ENCODE measurements around the gene RNF40.
A peak's percentile ranks its signal among the peaks of the same experiment; 100 is the strongest.
"Not testable (repeated sequence)": the region's sequence is repeated elsewhere in the genome, so short reads cannot be mapped to it uniquely, and the experiment has no call there.

RNF40 gene

DNA sequence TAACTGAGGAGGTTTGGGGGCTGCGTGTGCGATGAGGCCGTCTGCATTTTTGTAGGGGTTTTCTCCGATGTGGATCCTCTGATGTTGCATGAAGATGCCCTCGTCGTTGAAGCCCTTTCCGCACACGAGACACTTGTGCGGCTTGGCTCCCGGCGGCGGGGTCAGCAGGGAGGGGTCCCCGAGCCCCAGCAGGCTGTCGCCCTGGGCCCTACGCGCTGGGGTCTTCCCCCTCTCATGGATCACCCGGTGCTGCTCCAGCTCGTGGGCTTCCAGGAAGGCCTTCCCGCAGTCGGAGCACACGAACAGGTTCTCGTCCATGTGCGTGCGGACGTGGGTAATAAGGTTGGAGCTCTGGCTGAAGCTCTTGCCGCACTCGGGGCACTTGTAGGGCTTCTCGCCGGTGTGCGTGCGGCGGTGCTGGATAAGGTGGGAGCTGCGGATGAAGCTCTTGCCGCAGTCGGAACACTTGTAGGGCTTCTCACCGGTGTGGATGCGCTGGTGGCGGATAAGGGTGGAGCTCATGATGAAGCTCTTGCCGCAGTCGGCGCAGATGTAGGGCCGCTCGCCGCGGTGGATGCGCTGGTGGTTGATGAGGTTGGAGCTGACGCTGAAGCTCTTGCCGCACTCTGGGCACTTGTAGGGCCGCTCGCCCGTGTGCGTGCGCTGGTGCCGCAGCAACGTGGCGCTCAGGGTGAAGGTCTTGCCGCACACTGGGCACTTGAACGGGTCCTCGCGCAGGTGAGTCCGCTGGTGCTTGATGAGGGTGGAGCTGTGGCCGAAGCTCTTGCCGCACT, 20.6 kb downstream of the RNF40 start:
- no peak for DNase-seq (ENCODE audit: low read depth in 2 of 2)

DNA sequence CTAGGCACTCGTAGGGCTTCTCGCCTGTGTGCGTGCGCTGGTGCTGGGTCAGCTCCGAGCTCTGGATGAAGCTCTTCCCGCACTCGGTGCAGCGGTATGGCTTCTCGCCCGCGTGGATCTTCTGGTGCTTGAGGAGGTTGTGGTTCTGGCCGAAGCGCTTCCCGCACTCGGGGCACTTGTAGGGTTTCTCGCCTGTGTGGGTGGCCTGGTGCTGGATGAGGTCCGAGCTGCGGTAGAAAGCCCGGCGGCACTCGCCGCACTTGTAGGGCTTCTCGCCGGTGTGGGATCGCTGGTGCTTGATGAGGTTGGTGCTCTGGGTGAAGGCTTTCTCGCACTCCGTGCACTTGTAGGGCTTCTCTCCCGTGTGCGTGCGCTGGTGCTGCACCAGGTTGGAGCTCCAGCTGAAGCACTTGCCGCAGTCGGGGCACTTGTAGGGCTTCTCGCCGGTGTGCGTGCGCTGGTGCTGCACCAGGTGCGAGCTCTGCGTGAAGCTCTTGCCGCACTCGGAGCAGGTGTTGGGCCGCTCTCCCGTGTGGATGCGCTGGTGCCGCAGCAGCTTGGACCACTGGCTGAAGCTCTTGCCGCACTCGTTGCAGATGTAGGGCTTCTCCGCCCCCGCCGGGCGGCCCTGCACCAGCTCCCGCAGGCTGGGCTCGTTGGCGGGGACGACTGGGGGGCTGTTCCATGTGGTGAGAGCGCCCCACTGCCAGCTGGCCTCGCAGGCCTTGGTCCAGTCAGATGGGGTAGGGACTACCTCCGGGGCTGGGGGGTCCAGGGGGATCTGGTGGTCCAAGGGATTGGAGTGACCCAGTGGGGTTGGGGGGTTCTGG, 21.4 kb downstream of the RNF40 start:
- DNase-seq (ENCODE audit: low read depth in 2 of 2), result no peak

DNA sequence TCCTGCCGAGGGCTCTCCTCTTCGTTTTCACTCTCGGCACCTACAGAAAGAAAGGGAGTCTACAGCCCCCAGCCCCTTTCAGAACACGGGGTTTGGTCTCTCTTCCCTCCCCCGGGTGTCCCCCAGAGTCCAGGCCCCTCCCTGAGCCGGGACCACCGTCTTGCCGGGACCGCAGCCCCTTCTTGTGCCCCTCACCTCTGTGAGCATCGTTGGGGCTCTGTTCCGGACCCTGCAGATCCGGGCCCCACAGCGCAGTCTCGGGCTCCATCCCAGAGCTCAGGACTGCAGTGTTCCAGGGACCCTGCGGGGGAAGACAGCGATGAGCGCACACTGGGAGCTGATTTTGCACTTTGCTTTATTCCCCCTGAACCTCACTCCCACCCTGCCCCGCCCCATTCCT, 22.1 kb downstream of the RNF40 start:
- DNase-seq (ENCODE audit: low read depth in 2 of 2), result no peak

DNA sequence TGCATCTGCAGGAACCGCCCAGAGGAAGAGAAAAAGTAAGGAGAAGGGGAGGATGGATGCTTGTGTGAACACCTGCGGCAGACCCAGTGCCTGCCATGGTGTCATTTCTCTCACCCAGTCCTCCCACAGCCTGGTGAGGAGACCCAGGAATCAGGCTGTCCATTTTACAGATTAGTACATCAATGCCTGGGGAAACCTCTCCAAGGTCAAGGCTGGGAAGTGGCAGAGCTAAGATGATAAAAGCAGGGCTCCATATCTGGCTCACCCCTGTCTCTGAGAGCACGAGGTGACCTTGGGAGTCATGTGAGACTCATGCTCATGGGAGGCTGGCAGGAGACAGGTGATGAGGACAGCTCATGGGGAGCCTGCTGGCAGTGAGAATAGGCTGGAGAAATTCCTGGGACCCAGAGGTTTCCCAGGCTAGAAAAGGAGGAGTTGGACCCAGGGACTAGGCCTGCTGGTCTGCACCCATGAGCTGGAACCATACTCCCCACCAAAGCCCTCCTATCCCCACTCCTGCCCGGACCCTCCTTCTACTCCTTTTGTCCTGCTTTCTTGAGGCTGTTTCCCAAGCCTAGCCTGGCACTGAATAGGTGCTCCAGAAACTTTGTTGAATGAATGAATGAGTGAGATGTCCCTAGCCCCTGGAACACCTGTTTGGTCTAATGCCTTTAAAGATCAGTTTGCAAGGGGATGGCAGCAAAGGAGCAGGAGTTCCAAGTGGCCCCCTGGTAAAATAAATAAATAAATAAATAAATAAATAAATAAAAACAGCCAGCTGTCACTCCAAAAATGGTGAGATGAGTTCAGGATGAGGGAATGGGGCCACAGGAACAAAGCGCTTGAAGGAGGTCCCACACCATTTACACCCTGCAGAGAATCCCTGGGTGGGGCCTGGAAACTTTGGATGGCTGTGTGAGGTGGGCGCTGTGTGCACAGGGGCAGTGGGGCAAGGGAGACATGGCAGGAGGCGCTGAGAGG, 23.3 kb downstream of the RNF40 start:
- no peak for DNase-seq (ENCODE audit: low read depth in 2 of 2)

DNA sequence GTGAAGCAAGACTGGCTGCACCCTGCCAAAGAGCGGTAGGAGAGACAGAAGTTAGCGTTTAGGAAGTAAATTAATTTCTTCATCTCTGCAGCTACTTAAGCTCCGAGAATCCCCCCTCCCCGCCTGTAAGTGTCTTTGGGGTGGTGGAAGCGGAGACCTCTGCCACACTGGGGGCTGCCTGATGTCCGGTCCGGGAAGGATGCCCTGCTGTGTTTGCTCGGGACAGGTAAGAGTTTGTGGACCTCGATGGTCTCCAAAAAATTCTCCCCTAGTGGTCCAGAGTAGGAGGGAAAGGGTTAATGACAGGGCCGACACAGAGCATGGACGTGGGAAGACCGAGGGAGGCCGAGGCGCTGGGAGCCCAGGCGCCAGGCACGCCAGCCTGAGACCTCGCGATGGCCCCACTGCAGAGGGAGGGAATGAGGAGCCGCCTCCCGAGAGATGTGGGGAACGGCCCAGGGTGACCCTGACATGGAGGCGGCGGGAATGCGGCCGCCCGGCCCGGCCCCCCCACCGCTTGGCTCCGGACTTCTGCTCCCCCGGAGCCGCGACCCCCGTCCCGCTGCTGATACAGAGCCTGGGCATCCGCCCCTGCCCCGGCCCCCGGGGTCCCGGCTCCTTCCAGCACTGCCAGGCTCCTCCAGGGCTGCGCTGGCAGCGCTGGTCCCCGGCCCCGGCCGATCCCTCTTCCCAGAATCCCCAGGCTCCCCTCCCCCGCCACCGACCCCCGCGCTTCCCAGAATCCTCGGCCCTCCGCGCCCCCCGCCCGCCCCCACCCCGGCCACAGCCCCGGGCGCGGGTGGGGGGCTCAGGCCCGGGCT, 24.2 kb downstream of the RNF40 start:
- DNase-seq (ENCODE audit: low read depth in 2 of 2), result no peak

DNA sequence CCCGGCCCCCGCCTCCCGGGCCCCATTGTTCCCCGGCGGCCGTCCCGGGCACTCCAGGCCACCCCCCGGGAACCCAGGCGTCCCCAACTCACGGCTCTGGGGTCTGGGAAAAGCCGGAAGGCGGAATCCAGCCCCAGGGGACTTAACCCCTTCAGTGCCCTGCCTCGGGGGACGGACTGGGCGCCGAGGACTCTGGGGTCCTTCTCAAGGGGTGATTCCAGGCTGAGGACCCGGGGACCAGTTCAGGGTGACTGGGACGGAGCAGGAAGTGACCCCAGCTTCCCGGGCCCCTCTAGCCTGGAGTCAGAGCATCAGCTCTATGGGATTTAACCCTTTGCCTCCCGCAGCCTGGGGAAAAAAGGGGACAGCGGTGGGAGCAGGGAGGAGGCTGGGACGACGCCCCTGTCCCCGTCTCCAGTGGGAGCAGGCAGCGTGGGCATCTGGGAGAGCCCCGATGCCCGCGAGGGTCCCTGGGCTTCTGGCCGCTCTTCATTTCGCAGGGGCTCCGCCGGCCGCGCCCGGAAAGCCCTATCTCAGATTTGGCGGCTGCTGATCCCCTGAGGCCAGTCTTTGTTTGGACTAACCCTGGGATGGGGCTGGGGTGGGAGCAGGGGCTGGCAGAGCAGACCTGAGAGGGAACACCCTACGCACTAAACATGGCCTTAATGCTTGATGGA, 25.0 kb downstream of the RNF40 start, which contains the start of gene ZNF629:
ZNF629 (minus strand) TSS at position 270 of the 677 bp plus-strand sequence. CDS start 2,723 bp downstream, outside the sequence.
- no peak for DNase-seq (ENCODE audit: low read depth in 2 of 2)

DNA sequence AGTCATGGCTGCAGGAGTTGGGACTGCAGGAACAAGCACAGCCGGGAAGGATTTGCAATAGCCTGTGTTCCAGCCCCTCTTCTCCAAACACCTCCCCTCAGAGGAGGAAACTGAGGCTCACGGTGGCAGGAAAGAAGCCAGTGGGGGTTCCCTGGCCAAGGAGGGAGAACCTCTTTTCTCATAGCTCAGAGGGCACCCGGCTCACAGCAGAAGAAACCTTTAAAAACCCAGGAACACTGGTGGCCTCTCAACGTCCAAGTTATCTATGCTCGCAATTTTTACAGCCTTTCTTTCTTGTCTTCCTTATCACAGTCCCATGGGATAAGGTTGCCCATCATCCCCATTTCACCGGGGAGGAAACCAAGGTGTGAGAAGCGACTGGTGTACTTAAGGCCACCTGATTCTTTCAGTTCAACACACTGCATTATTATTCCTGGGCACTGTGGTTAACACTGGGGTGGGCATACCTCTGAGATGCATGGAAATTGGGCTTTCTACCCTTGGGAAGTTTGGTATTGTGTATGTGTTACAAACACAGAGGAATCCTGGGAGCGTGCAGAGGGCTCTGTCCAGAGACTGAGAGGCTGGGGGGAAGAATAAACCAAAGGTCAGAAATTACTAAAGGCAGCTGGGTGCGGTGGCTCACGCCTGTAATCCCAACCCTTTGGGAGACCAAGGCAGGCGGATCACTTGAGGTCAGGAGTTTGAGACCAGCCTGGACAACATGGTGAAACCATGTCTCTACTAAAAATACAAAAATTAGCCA, 25.7 kb downstream of the RNF40 start:
- DNase-seq (ENCODE audit: low read depth in 2 of 2), result no peak

DNA sequence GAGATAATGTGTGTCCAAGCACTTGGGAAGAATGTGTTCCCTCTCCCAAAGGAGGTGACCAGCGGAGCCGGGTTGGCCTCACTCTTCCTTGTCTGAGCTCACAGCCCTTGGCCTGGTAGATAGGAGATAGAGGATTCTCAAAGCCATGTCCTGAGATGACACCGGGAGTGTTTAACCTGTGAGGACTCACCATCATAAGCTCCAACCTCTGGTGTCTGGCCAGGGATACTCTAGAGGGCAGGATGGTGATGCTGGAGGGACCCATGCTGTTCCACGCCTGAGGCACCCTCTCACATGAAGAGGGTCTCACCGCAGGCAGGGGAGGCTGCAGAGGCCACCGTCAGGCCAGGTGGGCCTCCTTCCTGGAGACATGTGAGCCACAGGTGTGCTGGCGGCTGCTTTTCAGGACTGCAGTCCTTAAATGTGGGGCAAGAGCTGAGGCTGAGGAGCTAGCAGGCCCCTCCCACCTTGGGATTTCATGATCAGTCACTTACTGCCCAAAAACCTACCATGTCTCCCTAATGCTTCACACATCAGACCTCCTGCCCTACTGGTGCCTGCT, 31.5 kb downstream of the RNF40 start:
- no peak for DNase-seq (ENCODE audit: low read depth in 2 of 2)

DNA sequence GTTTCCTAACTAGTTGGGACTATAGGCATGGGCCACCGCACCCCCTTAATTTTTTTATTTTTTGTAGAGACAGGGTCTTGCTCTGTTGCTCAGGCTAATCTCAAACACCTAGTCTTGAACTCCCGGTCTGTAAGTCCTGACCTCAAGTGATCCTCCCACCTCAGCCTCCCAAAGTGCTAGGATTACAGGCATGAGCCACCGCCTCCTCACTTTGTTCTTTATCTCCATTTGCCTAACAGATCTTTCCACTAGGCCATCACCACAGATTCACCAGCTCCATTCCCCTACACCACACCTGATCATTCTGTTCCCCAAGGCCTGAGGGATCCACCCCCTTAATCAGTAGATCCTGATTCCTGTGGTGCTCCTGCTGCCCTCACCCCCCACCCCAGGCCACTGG, 32.5 kb downstream of the RNF40 start:
- no peak for DNase-seq (ENCODE audit: low read depth in 2 of 2)

DNA sequence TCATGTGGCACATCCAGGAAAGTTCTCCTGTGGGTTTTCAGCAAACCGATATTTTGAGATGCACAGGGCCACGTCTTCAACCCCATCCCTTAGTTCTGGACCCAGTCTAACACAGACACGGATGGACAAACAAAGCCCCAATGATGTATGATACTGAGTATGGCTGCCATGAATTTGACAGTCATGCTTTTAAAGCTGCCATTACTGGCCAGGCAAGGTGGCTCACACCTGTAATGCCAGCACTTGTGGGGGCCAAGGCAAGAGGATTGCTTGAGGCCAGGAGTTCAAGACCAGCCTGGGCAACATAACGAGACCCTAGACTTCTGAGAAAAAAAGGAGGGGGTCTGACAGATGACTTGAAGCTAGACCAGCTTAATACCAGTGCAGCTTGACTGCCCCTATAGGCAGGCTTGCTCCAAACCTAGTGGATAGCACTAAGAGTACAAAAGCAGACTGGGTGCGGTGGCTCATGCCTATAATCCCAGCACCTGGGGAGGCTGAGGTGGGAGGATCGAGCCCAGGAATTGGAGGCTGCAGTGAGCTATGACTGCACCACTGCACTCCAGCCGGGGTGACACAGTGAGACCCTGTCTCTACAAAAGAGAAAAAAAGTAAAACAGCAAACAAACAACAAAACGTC, 35.7 kb downstream of the RNF40 start:
- DNase-seq (ENCODE audit: low read depth in 2 of 2), result no peak

DNA sequence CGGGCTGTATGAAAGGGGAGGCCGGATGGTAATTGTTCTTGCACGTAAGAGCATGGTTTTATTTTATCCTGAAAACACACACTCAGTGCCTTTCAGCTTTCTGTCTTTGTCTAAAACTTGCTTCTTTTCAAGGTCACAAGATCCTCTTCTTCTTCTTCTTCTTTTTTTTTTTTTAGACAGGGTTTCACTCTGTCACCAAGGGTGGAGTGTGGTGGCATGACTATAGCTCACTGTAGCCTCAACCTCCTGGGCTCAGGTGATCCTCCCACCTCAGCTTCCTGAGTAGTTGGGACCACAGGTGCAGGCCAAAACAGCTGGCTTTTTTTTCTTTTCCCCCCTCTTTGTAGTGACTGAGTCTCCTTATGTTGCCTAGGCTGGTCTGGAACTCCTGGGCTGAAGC, 40.8 kb downstream of the RNF40 start:
- DNase-seq (ENCODE audit: low read depth in 2 of 2), result no peak

DNA sequence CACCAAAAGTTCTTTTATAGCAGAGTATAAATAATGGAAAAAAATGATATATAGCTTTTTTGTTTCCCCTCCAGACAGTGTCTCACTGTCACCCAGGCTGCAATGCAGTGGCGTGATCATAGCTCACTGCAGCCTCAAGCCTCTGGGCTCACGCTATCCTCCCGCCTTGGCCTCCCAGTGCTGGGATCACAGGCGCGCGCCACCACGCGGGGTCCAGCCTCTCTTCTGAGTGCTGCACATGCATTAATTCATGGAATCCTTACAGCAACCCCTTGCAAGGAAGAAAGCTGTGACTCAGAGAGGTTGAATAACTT, 42.9 kb downstream of the RNF40 start:
- peak in 1 of 2 experiments; percentile 14 for DNase-seq (ENCODE audit: low read depth in 2 of 2)

DNA sequence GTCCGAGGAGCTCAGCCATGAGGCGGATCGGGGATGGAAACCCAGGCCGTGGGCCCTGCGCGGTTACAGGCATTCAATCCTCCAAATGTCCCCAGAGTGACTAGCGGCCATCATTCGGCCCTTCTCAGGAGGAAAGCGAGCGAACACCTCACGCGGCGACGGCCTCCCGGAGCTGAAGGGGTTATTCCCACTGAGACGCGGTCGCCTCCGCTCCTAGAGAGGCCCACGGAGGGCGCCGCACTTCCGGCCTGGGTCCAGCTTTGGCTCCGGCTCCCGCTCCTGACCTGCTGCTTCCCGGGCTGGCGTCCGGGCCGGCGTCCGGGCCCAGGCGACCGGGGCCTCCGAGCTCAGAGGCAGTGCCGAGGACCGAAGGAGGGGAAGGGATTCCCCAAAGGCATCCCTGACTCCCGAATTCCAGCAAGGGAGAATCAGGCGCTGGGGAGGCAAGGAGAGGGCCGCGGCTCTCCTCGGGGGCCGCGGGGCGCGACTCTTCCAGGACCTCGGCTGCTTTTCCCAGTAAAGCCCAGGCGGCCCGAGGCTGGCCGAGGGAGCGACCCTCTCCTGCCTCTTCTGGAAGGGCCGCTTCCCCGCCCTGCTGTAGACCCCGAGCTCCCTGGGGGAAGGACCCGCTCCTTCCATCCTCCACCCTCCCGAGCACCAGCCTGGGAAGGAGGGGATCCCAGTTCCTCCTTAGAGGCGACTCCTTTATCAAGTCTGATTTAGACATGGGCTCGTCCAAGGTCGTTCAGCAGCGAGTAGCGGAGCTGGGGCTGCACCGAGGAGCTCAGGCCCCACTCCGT, 43.4 kb downstream of the RNF40 start:
- DNase-seq (ENCODE audit: low read depth in 2 of 2), result peak; percentile 31 to 40

DNA sequence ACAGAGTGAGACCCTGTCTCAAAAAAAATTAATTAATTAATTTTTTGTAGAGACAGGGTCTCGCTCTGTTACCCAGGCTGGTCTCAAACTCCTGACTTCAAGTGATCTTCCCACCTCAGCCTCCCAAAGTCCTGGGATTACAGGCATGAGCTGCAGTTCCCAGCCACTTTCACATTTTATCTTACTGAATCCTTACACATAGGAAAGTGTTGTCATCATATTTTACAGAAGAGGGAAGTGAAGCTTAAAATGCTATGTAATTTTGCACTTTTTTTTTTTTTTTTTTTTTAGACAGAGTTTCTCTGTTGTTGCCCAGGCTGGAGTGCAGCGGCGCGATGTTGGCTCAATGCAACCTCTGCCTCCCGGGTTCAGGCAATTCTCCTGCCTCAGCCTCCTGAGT, 46.0 kb downstream of the RNF40 start:
- DNase-seq (ENCODE audit: low read depth in 2 of 2), result no peak

DNA sequence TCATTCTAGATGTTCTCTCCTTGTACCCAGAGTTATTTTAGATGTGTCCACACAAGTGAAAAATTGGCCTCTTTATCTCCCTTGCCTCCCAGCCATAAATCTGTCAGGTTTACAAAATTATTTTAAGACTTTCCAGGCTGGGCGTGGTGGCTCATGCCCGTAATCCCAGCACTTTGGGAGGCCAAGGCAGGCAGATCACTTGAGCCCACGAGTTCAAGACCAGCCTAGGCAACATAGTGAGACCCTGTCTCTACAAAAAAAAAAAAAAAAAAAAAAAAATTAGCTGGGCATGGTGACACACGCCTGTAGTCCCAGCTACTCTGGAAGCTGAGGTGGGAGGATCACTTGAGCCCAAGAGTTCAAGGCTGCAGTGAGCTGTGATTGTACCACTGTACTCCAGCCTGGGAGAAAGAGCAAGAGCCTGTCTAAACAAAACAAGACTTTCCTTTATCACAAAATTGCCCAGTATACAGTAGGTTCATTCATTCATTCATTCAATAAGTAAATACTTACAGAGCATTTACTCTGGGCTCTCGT, 46.8 kb downstream of the RNF40 start:
- not testable (repeated sequence) for DNase-seq (ENCODE audit: low read depth in 2 of 2)

DNA sequence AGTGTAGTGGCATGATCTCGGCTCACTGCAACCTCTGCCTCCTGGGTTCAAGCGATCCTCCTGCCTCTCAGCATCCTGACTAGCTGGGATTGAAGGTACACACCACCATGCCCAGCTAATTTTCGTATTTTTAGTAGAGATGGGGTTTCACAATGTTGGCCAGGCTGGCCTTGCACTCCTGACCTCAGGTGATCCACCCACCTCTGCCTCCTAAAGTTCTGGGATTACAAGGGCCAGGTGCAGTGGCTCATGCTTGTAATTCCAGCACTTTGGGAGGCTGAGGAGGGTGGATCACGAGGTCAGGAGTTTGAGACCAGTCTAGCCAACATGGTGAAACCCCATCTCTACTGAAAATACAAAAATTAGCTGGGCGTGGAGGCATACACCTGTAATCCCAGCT, 47.6 kb downstream of the RNF40 start:
- not testable (repeated sequence) for DNase-seq (ENCODE audit: low read depth in 2 of 2)

DNA sequence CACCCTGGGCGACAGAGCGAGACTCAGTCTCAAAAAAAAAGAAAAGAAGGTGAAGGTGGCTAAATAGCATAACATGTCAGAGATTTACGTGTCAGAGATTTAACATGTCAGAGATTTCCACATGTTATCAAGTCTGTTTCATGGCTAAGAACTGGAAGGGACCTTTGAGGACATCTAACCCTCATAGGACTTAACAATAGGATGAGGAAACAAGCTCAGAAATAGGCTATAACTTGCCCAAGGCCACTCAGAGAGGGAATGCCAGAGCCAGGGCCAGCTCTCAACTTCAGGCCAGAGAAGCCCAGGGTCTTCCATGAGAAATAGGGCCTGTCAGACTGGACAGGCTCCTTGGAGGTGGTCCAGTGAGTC, 51.7 kb downstream of the RNF40 start:
- DNase-seq (ENCODE audit: low read depth in 2 of 2), result no peak

DNA sequence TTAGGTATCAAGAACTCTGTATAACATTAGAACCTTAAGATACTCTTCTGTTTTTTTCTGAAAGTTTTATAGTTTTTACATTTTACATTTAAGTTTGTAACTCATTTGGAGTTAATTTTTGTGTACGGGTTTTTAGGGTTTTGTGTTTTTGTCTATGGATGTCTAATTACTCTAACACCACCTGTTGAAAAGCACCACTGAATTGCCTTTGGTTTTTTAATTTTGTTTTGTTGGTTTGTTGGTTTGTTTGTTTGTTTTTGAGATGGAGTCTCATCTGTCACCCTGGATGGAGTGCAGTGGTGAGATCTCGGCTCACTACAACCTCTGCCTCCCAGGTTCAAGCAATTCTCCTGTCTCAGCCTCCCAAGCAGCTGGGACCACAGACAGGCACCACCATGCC, 54.6 kb downstream of the RNF40 start:
- DNase-seq (ENCODE audit: low read depth in 2 of 2), result no peak
